Right lobe of liver (tissue), 4 donors: ENCODE results near the gene MAP4K4.
A peak's percentile ranks its signal among the peaks of the same experiment; 100 is the strongest.

Experiments used
- CTCF ChIP-seq, 4 donors: fragments of 200-600 bp in 3 of 4; fragments of 450-650 bp in 1 of 4; IDR thresholded peaks; one replicate each; pipeline versions ENCODE4 v1.5.1 to v1.8.0; 2016 to 2022; ENCODE audit warnings: antibody characterized with exemption in 4 of 4, mild to moderate bottlenecking in 2 of 4
- POLR2A ChIP-seq: fragments of 450-650 bp; IDR thresholded peaks from one replicate; pipeline ENCODE4 v1.6.1; 2017; ENCODE audit warnings: antibody characterized with exemption, mild to moderate bottlenecking
- donor health status: DM: no; HTN: no; CAD: no.
- donor health status: DM: no; HTN: no; CAD: no.
- donor health status: DM: no; HTN: yes; CAD: no.

- TF ChIP-seq CTCF (IDR thresholded peaks at IDR 0.05) (peak in 2 of 4 donors; percentile 23 to 26), POLR2A (no peak)
These were observed 162.7 kb downstream of the MAP4K4 start for GRCh38 chr2:101860157-101860556.
